Adrenal gland (tissue), 12 donors: ENCODE measurements around the gene FHIT. TPM values are rescaled to one million over a fixed set of nuclear protein-coding genes. Genes with fewer than 3 reads are reported as not detected.

Experiments used
- DNase-seq, 7 donors: peaks; one replicate each; pipeline ENCODE4 v3.0.0-alpha.2; 2019 to 2020
- H3K27ac ChIP-seq, 5 donors: fragments of 200-600 bp; sonication (generic) in 4 of 5; 1 replicate in 3 of 5; 2 replicates in 2 of 5; pipeline versions ENCODE4 v1.5.1 to v1.8.0; 2016 to 2020; ENCODE audit warnings: mild to moderate bottlenecking in 1 of 5
- H3K27me3 ChIP-seq: fragments of 200-600 bp; 2 replicates; pipeline ENCODE4 v1.8.0; 2021
- H3K36me3 ChIP-seq, 2 donors: fragments of 200-600 bp; replicated peaks in 1 of 2; 1 replicate in 1 of 2; 2 replicates in 1 of 2; pipeline versions ENCODE4 v1.5.1 to v1.8.0; 2018 to 2022
- H3K4me1 ChIP-seq, 2 donors: fragments of 200-600 bp; replicated peaks in 1 of 2; 1 replicate in 1 of 2; 2 replicates in 1 of 2; pipeline versions ENCODE4 v1.5.1 to v1.8.0; 2018 to 2021
- H3K4me3 ChIP-seq, 4 donors: fragments of 200-600 bp; sonication (generic) in 3 of 4; one replicate each; pipeline ENCODE4 v1.5.1; 2016 to 2018
- H3K9me3 ChIP-seq, 3 donors: fragments of 200-600 bp; sonication (generic) in 1 of 3; replicated peaks in 1 of 3; 1 replicate in 2 of 3; 2 replicates in 1 of 3; pipeline versions ENCODE4 v1.5.1 to v1.8.0; 2016 to 2021
- CTCF ChIP-seq, 6 experiments: fragments of 450-650 bp in 4 of 6; fragments of 200-600 bp in 2 of 6; sonication (generic) in 1 of 6; IDR thresholded peaks; 1 replicate in 5 of 6; 2 replicates in 1 of 6; pipeline versions ENCODE4 v1.5.1 to v1.8.0; 2016 to 2021; ENCODE audit warnings: antibody characterized with exemption in 6 of 6, mild to moderate bottlenecking in 2 of 6, moderate library complexity in 1 of 6
- POLR2A ChIP-seq, 2 donors: fragments of 450-650 bp; IDR thresholded peaks; one replicate each; pipeline ENCODE4 v1.6.1; 2017; ENCODE audit warnings: antibody characterized with exemption in 2 of 2, mild to moderate bottlenecking in 2 of 2, moderate library complexity in 1 of 2
- WGBS, 4 donors: extraction: QIAGEN DNeasy Blood & Tissue Kit in 2 of 4; methylation state at CpG; one replicate each; pipeline versions ENCODE4 v1.1.5 to v1.1.7; 2013 to 2017; 5-methylcytosine and 5-hydroxymethylcytosine counted together
- intact Hi-C, 2 donors: fragments of 100-400 bp; cut with DNase I; formaldehyde crosslinking; loops; one replicate each; pipeline versions ENCODE4 v1.14.1 to v1.15.0; 2022 to 2023
- polyA plus RNA-seq, 3 donors: library from polyadenylated mRNA; stranded (reverse); fragments of 200-250 nt in 2 of 3; fragments of 350-450 nt in 1 of 3; fragmentation: Illumina TruSeq in 1 of 3; extraction: RNeasy Lipid Tissue Mini Kit (QIAGEN cat#74804) in 1 of 3; gene quantifications; one replicate each; pipeline ENCODE4 v1.2.3, GENCODE V29; 2013 to 2014
- total RNA-seq, 9 donors: library from RNA; depleted of rRNA in 4 of 9; stranded (reverse); fragments of >200 nt in 4 of 9; fragments of 120-200 nt in 1 of 9; fragmentation: NEBNext Ultra II Directional in 1 of 9; extraction: Animal tissue kit (Norgen Biotek cat#: 25700) in 1 of 9; gene quantifications; one replicate each; pipeline versions ENCODE4 v1.1.0 to v1.2.4, GENCODE V29; 2013 to 2023
- donor health status: healthy with polysubstance abuse.
- donor health status: Bipolar disorder and iron deficiency.
- donor health status: DM: yes; HTN: yes; CAD: no.
- donor health status: DM: no; HTN: no; CAD: no.
- donor health status: DM: no; HTN: no; CAD: no.
- donor health status: DM: yes; HTN: yes; CAD: no.

FHIT gene
- total and polyA plus RNA-seq, 12 donors, result 14.1 to 43.9 (median 28.8) TPM

DNA sequence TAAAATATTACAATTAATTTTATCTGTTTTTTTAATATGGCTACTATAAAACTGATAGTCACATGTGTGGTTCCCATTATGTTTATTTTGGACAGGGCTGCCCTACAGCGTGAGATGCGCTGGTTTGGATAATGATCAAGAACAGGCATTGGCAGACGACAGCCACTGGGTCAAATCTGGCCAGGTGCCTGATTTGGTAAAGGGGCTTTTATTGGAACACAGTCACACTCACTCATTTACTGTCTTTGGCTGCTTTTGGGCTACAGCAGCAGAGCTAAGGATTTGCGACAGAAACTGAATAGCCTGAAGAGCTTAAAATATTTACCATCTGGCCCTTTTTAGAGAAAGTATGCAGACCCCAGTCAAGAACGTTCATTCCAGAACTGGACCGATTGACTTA lies 1477.3 kb downstream of the FHIT start:
- no peaks in the 10 kb centered on the region for H3K36me3 ChIP-seq
- intact Hi-C loops, result no loop called here
- no peak for DNase-seq
- 75 to 89% (median 81%) methylated on average over 6 of the region's 6 CpGs for WGBS, 4 donors
- no peak overlapping the region for H3K4me3 ChIP-seq
- no peak for TF ChIP-seq CTCF (IDR thresholded peaks at IDR 0.05)
- TF ChIP-seq POLR2A (IDR thresholded peaks at IDR 0.05), result no peak
- H3K27me3 ChIP-seq, result no peaks in the 10 kb centered on the region
- H3K27ac ChIP-seq, result no peak overlapping the region
- no peaks in the 10 kb centered on the region for H3K9me3 ChIP-seq
- no peaks in the 10 kb centered on the region for H3K4me1 ChIP-seq

DNA sequence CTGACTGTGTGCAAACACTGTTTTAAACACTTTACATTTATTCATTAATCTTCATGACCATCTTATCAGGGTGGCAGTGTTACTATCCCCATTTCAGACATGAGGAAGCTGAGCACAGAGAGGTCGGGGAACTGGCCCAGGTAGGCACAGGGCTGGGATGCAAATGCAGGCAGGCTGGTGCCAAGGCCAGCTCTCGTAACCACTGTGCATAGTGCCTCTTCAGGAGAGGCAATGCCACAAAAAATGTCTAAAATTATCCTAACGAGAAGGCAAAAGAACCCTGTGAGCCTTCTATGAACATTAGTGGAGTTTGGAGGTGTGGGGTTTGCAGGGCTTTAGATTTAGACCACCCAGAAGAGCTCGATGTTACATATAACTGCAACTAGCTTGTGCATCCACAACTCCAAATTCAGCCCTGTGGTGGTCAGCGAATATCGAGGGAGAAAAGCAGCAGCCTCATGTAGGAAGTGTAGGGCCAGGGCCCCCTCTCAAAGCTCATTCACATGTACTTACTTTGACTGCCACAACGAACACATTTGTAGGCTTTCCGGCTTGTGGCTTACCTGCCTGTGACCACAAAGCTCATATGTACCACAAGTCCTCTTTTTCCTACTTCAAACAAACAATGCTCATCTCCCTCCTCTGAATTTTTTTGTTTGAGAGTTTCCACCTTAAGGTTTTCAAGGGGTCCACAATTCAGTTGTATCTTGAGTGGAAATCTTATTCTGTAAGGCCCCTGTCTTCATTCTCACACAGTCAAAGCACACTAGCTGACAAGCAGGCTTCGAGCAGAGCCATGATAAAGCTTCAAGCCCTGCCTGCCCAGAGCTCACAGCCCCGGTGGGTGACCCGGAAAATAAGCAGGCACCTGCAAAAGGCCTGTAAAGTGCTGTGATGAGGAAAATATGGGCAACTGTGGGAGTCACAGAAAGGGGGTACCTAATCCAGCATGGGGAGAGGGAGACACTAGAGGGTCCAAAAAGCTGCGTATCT lies 1478.5 kb downstream of the FHIT start:
- intact Hi-C loops, result no loop called here
- H3K9me3 ChIP-seq, result no peaks in the 10 kb centered on the region
- H3K4me3 ChIP-seq, result no peak overlapping the region
- TF ChIP-seq CTCF (IDR thresholded peaks at IDR 0.05) (no peak), POLR2A (IDR thresholded peaks at IDR 0.05) (no peak)
- WGBS, 4 donors, result 68 to 75% (median 71%) methylated on average over 12 of the region's 12 CpGs
- DNase-seq, result no peak
- no peaks in the 10 kb centered on the region for H3K4me1 ChIP-seq
- no peak overlapping the region for H3K27ac ChIP-seq
- no peaks in the 10 kb centered on the region for H3K27me3 ChIP-seq
- H3K36me3 ChIP-seq, result no peaks in the 10 kb centered on the region

GRCh38 chr3:59771768-59772181 lies 1479.5 kb downstream of the FHIT start:
- Histone ChIP-seq H3K27me3 (no peaks in the 10 kb centered on the region), H3K27ac (no peak overlapping the region), H3K4me1 (no peaks in the 10 kb centered on the region), H3K36me3 (no peaks in the 10 kb centered on the region), H3K4me3 (no peak overlapping the region), H3K9me3 (no peaks in the 10 kb centered on the region)
- WGBS, 4 donors, result 63 to 81% (median 77%) methylated on average over 3 of the region's 3 CpGs
- intact Hi-C loops, result no loop called here
- no peak for TF ChIP-seq POLR2A (IDR thresholded peaks at IDR 0.05)
- TF ChIP-seq CTCF (IDR thresholded peaks at IDR 0.05), result no peak
- DNase-seq, result no peak

DNA sequence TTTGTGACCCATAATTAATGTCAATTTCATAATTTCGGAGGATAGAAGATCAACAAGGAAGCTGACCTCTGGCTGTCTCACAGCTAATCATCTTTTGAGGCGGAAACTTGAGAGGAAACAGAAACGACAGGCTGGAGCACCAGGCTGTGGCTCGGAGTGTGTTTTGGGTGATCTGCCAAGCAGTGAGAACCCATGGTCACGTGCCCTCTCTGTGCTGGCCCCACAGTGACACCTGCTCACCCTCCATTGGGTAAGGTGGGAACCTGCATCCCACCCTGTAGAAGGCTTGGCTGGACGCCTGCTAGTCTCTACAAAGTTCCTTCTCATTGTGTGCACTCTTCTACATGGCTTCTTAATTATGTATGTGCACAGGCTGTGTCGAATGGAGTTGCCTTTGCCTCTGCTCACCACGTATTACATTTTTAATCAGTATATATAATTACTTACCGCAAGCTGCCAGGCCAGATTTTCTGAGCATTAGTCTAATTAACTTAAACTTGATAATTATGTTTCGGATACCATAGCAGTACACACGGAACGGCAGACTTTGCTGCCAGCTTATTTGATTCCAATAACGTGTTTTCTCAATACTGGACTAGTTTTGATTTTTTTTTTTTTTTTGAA lies 1482.0 kb downstream of the FHIT start:
- Histone ChIP-seq H3K4me3 (no peak overlapping the region), H3K27ac (no peak overlapping the region), H3K36me3 (no peaks in the 10 kb centered on the region), H3K4me1 (no peaks in the 10 kb centered on the region), H3K27me3 (no peaks in the 10 kb centered on the region), H3K9me3 (no peaks in the 10 kb centered on the region)
- no peak for DNase-seq
- no peak for TF ChIP-seq CTCF (IDR thresholded peaks at IDR 0.05)
- no peak for TF ChIP-seq POLR2A (IDR thresholded peaks at IDR 0.05)
- intact Hi-C loops, result no loop called here
- WGBS, 4 donors, result 87 to 91% (median 89%) methylated on average over 11 to 13 of the region's 13 CpGs
